Suprapubic skin (tissue), 4 donors: ENCODE data around the gene CACNA1H. TPM values are rescaled to one million over a fixed set of nuclear protein-coding genes. Genes with fewer than 3 reads are reported as not detected.

ENCODE experiments used
- DNase-seq, 2 donors: peaks; one replicate each; pipeline ENCODE4 v3.0.0-alpha.2; 2019; ENCODE audit warnings: low spot score in 2 of 2
- H3K27ac ChIP-seq: fragments of 200-600 bp; sonication (generic); one replicate; pipeline ENCODE4 v1.5.1; 2019
- H3K27me3 ChIP-seq: fragments of 200-600 bp; sonication (generic); one replicate; pipeline ENCODE4 v1.5.1; 2019
- H3K36me3 ChIP-seq: fragments of 200-600 bp; sonication (generic); one replicate; pipeline ENCODE4 v1.5.1; 2019
- H3K4me1 ChIP-seq: fragments of 200-600 bp; sonication (generic); one replicate; pipeline ENCODE4 v1.5.1; 2019
- H3K4me3 ChIP-seq: fragments of 200-600 bp; sonication (generic); one replicate; pipeline ENCODE4 v1.5.1; 2019; ENCODE audit warnings: mild to moderate bottlenecking
- H3K9me3 ChIP-seq: fragments of 200-600 bp; sonication (generic); one replicate; pipeline ENCODE4 v1.5.1; 2019
- EP300 ChIP-seq: sonication (generic); formaldehyde crosslinking; IDR thresholded peaks from one replicate; pipeline ENCODE4 v1.6.1; 2017; ENCODE audit warnings: antibody characterized with exemption
- POLR2A ChIP-seq, 2 donors: fragments of 450-650 bp; IDR thresholded peaks; one replicate each; pipeline ENCODE4 v1.6.1; 2017; ENCODE audit warnings: antibody characterized with exemption in 2 of 2, mild to moderate bottlenecking in 2 of 2, moderate library complexity in 2 of 2
- POLR2AphosphoS5 ChIP-seq, 3 donors: sonication (generic); formaldehyde crosslinking; IDR thresholded peaks; one replicate each; pipeline ENCODE4 v1.6.1; 2017; ENCODE audit warnings: antibody characterized with exemption in 3 of 3
- WGBS: methylation state at CpG from one replicate; pipeline ENCODE4 v1.1.5; 2018; 5-methylcytosine and 5-hydroxymethylcytosine counted together
- total RNA-seq, 4 donors: library from RNA; depleted of rRNA; stranded (reverse); fragments of >200 nt; gene quantifications; one replicate each; pipeline ENCODE4 v1.1.0, GENCODE V29; 2016
- TF ChIP-seq, protein P1 (sequence below), 2 donors: fragments of 200-600 bp in 1 of 2; fragments of 450-650 bp in 1 of 2; sonication (generic) in 1 of 2; IDR thresholded peaks; one replicate each; pipeline ENCODE4 v1.5.1; 2016 to 2019; ENCODE audit warnings: antibody characterized with exemption in 2 of 2, mild to moderate bottlenecking in 1 of 2, moderate library complexity in 1 of 2

Gene CACNA1H
- total RNA-seq, 4 donors from 2014 or later: 19.4 to 167 (median 38.4) TPM

GRCh38 chr16:1123525-1124230 lies 29.2 kb upstream of the CACNA1H start:
- Histone ChIP-seq H3K4me1 (no peaks in the 10 kb centered on the region), H3K27ac (no peak overlapping the region), H3K9me3 (no peaks in the 10 kb centered on the region), H3K27me3 (peaks cover 90% of the 10 kb centered on the region), H3K36me3 (no peaks in the 10 kb centered on the region), H3K4me3 (no peak overlapping the region)
- 54% methylated on average over 7 of the region's 21 CpGs for WGBS
- TF ChIP-seq EP300 (no peak), POLR2AphosphoS5 (IDR thresholded peaks at IDR 0.05) (no peak), POLR2A (IDR thresholded peaks at IDR 0.05) (no peak)
- TF ChIP-seq, protein P1, sequence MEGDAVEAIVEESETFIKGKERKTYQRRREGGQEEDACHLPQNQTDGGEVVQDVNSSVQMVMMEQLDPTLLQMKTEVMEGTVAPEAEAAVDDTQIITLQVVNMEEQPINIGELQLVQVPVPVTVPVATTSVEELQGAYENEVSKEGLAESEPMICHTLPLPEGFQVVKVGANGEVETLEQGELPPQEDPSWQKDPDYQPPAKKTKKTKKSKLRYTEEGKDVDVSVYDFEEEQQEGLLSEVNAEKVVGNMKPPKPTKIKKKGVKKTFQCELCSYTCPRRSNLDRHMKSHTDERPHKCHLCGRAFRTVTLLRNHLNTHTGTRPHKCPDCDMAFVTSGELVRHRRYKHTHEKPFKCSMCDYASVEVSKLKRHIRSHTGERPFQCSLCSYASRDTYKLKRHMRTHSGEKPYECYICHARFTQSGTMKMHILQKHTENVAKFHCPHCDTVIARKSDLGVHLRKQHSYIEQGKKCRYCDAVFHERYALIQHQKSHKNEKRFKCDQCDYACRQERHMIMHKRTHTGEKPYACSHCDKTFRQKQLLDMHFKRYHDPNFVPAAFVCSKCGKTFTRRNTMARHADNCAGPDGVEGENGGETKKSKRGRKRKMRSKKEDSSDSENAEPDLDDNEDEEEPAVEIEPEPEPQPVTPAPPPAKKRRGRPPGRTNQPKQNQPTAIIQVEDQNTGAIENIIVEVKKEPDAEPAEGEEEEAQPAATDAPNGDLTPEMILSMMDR (IDR thresholded peaks at IDR 0.05): no peak
- DNase-seq: no peak

GRCh38 chr16:1124291-1124690 lies 28.6 kb upstream of the CACNA1H start:
- no peak overlapping the region for H3K4me3 ChIP-seq
- TF ChIP-seq, protein P1 (IDR thresholded peaks at IDR 0.05): no peak
- TF ChIP-seq POLR2AphosphoS5 (IDR thresholded peaks at IDR 0.05) (no peak), POLR2A (IDR thresholded peaks at IDR 0.05) (no peak), EP300 (no peak)
- WGBS: 68% methylated on average over 6 of the region's 18 CpGs
- H3K27ac ChIP-seq: no peak overlapping the region
- no peaks in the 10 kb centered on the region for H3K36me3 ChIP-seq
- no peaks in the 10 kb centered on the region for H3K9me3 ChIP-seq
- no peaks in the 10 kb centered on the region for H3K4me1 ChIP-seq
- peaks cover 85% of the 10 kb centered on the region for H3K27me3 ChIP-seq
- DNase-seq: no peak

GRCh38 chr16:1124795-1125194 lies 28.1 kb upstream of the CACNA1H start:
- Histone ChIP-seq H3K27me3 (peaks cover 81% of the 10 kb centered on the region), H3K4me3 (no peak overlapping the region), H3K36me3 (no peaks in the 10 kb centered on the region), H3K27ac (no peak overlapping the region), H3K9me3 (no peaks in the 10 kb centered on the region), H3K4me1 (no peaks in the 10 kb centered on the region)
- no peak for TF ChIP-seq EP300
- TF ChIP-seq, protein P1 (IDR thresholded peaks at IDR 0.05): no peak
- no peak for TF ChIP-seq POLR2AphosphoS5 (IDR thresholded peaks at IDR 0.05)
- no peak for TF ChIP-seq POLR2A (IDR thresholded peaks at IDR 0.05)
- 100% methylated on average over 1 of the region's 11 CpGs for WGBS
- no peak for DNase-seq

DNA sequence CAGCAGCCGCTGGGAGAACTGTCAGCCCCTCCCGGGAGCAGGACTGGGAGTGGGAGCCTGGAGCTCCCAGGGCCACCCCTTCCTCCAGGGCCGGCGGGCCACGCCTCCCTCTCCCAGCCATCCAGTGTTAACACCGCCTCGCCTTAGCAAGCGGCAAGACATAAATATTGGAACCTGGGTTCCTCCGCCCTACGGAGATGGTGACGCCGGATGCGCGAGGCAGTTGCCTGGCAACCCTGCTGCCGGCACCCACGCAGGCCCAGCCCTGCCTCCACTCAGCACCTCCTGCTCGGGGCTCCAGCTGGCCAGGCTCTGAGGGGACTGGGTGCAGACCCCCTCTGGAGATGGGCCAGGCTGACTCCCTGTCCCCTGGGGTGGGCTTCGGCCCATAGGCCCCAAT lies 27.4 kb upstream of the CACNA1H start:
- no peak overlapping the region for H3K4me3 ChIP-seq
- DNase-seq: no peak
- no peak overlapping the region for H3K27ac ChIP-seq
- no peaks in the 10 kb centered on the region for H3K36me3 ChIP-seq
- no peaks in the 10 kb centered on the region for H3K4me1 ChIP-seq
- 14% methylated on average over 14 of the region's 18 CpGs for WGBS
- peaks cover 76% of the 10 kb centered on the region for H3K27me3 ChIP-seq
- no peak for TF ChIP-seq POLR2AphosphoS5 (IDR thresholded peaks at IDR 0.05)
- TF ChIP-seq POLR2A (IDR thresholded peaks at IDR 0.05): no peak
- TF ChIP-seq EP300: no peak
- TF ChIP-seq, protein P1 (IDR thresholded peaks at IDR 0.05): no peak
- H3K9me3 ChIP-seq: no peaks in the 10 kb centered on the region

- Histone ChIP-seq H3K36me3 (no peaks in the 10 kb centered on the region), H3K4me1 (no peaks in the 10 kb centered on the region), H3K9me3 (no peaks in the 10 kb centered on the region), H3K27me3 (peaks cover 70% of the 10 kb centered on the region), H3K4me3 (no peak overlapping the region), H3K27ac (no peak overlapping the region)
- no peak for TF ChIP-seq EP300
- no peak for TF ChIP-seq POLR2AphosphoS5 (IDR thresholded peaks at IDR 0.05)
- no peak for TF ChIP-seq POLR2A (IDR thresholded peaks at IDR 0.05)
- TF ChIP-seq, protein P1 (IDR thresholded peaks at IDR 0.05): no peak
- WGBS: 39% methylated on average over 10 of the region's 17 CpGs
- DNase-seq: no peak
These were observed 26.9 kb upstream of the CACNA1H start for GRCh38 chr16:1126044-1126443.
